Subcutaneous adipose tissue (tissue), 4 donors: Measurements from ENCODE around the gene PHPT1. TPM values are rescaled to one million over a fixed set of nuclear protein-coding genes. Genes with fewer than 3 reads are reported as not detected.

Experiments
- CTCF ChIP-seq: fragments of 450-650 bp; IDR thresholded peaks from one replicate; pipeline ENCODE4 v1.5.1; 2016; ENCODE audit warnings: low read depth, mild to moderate bottlenecking, control low read depth, antibody characterized with exemption, moderate library complexity
- total RNA-seq, 4 donors: library from RNA; depleted of rRNA; stranded (reverse); fragments of >200 nt; gene quantifications; one replicate each; pipeline ENCODE4 v1.1.0, GENCODE V29; 2016

The PHPT1 gene
- total RNA-seq, 4 donors from 2014 or later, result 31.8 to 56.6 (median 45.7) TPM

- no peak for TF ChIP-seq CTCF
Observed at GRCh38 chr9:136831720-136832104, 17.5 kb upstream of the PHPT1 start.

GRCh38 chr9:136832581-136832980 lies 16.6 kb upstream of the PHPT1 start:
- no peak for TF ChIP-seq CTCF

GRCh38 chr9:136835162-136835931 lies 13.9 kb upstream of the PHPT1 start:
- no peak for TF ChIP-seq CTCF

GRCh38 chr9:136835932-136836904 lies 13.0 kb upstream of the PHPT1 start:
- no peak for TF ChIP-seq CTCF

- no peak for TF ChIP-seq CTCF
Observed at GRCh38 chr9:136837146-136837855, 11.9 kb upstream of the PHPT1 start.

GRCh38 chr9:136838314-136839228 lies 10.6 kb upstream of the PHPT1 start:
- TF ChIP-seq CTCF, result no peak
